Activated naive CD8-positive, alpha-beta T cell treated with anti-CD3 and anti-CD28 coated beads, Interleukin-2, amount 50 U/mL, for 24 hours (primary cell): ENCODE data around the gene LATS1.
"Not testable (repeated sequence)": the region's sequence is repeated elsewhere in the genome, so short reads cannot be mapped to it uniquely, and the experiment has no call there.

Source experiments
- ATAC-seq: fragments of 150-1000 bp; cut with Tn5 transposase; one replicate; pipeline ENCODE4 v1.10.0; 2021
- DNase-seq: peaks from one replicate; pipeline ENCODE4 v3.0.0; 2021
- H3K27ac Mint-ChIP-seq: one replicate; pipeline ENCODE4 v1.8.0; 2021; ENCODE audit warnings: mild to moderate bottlenecking, mixed read lengths
- H3K27me3 Mint-ChIP-seq: one replicate; pipeline ENCODE4 v1.8.0; 2021; ENCODE audit warnings: mixed read lengths
- H3K36me3 Mint-ChIP-seq: one replicate; pipeline ENCODE4 v1.8.0; 2021; ENCODE audit warnings: low read depth, mixed read lengths
- H3K4me1 Mint-ChIP-seq: one replicate; pipeline ENCODE4 v1.8.0; 2021; ENCODE audit warnings: mixed read lengths
- H3K4me3 Mint-ChIP-seq: one replicate; pipeline ENCODE4 v1.8.0; 2021; ENCODE audit warnings: mild to moderate bottlenecking, moderate library complexity, mixed read lengths
- H3K9me3 Mint-ChIP-seq: one replicate; pipeline ENCODE4 v1.8.0; 2021; ENCODE audit warnings: mixed read lengths

LATS1 gene

DNA sequence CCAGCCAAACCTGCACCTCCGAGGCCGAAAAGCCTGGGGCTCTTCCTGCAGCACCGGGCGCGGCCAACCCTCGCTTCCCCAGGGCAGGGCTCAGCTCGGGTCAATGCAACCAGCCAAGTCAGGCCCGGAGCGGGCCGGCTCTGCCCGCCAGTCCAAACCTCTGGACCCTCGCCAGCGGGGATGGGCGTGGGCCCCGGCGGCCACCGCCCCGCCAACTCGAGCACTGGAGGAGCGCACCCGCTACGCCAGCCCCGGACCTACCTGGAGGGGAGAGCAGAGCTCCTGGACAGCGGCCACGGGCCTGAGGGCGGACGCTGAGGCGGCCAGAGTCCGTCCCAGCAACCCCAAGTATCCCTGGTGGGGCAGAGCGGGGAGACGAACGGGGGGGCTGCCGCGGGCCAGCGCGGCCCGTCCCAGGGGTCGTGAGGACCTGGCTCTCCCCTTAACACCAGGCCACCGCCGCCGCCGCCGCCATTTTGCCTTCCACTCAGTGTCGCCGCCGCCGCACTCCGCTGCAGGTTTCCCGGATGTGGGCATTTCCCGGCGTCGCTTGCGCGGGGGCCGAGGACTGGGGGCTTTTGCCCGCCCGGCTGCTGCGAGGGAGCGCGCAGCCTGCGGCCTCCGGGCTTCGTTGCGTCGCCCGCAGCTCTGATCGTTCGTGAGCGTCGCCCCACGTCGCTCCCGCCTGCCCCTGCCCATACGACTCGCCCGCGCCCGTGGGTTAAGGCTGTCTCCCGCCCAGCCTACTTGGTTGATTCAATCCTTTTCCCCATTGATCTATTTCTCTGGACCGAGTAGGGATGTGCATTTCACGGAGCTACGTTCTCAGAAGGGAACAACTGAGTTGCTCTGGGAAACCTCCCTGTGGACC lies at the start of gene LATS1:
Gene LATS1, minus strand, starts transcription at position 514 of the 871 bp plus-strand sequence. CDS start 15,975 bp downstream, outside the sequence.
- H3K27me3 Mint-ChIP-seq: no peaks in the 10 kb centered on the region
- ATAC-seq (peak; percentile 97), DNase-seq (peak; percentile 94)
- H3K9me3 Mint-ChIP-seq: no peaks in the 10 kb centered on the region
- peak within 1 kb of the TSS; percentile 94 for H3K27ac Mint-ChIP-seq
- H3K4me1 Mint-ChIP-seq: peaks cover 37% of the 10 kb centered on the region
- peak within 1 kb of the TSS; percentile 99 for H3K4me3 Mint-ChIP-seq
- H3K36me3 Mint-ChIP-seq: peaks cover 10% of the 10 kb centered on the region

GRCh38 chr6:149766156-149766769 lies 48.4 kb upstream of the LATS1 start:
- Mint-ChIP-seq H3K9me3 (peaks cover 9% of the 10 kb centered on the region), H3K27ac (no peak overlapping the region), H3K27me3 (no peaks in the 10 kb centered on the region), H3K4me3 (no peak overlapping the region), H3K4me1 (peaks cover 17% of the 10 kb centered on the region), H3K36me3 (peaks cover 40% of the 10 kb centered on the region)
- DNase-seq (no peak), ATAC-seq (no peak)

DNA sequence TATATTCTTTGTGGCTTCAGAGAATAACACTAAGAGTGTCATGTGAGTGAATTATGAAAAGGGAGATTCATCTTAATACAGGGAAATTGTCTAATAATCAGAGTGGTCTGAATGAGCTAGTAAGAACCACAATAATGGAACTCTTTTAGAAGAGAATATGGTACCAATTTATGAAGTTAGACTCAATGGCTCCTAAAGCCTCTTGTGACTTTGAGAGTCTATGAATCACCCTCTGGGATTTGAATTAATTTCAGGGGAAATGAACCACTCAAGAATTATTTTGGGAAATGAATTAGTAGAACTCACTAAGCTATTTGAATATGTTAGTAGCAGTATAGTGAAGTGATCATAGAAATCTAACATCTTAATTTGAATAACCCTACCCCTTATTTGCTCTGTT lies 46.0 kb upstream of the LATS1 start:
- H3K36me3 Mint-ChIP-seq: peaks cover 41% of the 10 kb centered on the region
- H3K27ac Mint-ChIP-seq: no peak overlapping the region
- no peak overlapping the region for H3K4me3 Mint-ChIP-seq
- H3K9me3 Mint-ChIP-seq: peaks cover 9% of the 10 kb centered on the region
- peaks cover 17% of the 10 kb centered on the region for H3K4me1 Mint-ChIP-seq
- H3K27me3 Mint-ChIP-seq: no peaks in the 10 kb centered on the region
- no peak for DNase-seq
- ATAC-seq: no peak

DNA sequence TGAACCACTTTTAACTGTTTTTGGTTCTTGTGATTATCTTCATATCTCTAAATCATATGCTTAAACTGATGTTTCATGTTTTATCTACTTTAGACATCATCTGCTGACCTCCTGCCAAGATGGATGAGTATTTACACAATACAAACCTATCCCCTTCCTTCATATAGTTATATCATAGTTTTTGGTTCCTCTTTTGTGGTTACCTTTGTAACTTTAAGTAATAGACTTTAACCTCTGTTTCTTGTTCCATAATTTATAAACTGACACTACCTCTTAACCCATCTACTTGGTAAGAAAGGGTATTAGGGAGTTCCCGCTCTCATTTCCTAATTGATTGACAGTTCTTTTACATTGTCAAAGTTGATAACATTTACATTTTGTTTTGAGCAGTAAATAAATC lies 43.5 kb upstream of the LATS1 start:
- Mint-ChIP-seq H3K4me1 (peaks cover 15% of the 10 kb centered on the region), H3K4me3 (no peak overlapping the region), H3K27ac (no peak overlapping the region), H3K36me3 (peaks cover 30% of the 10 kb centered on the region), H3K9me3 (peaks cover 5% of the 10 kb centered on the region), H3K27me3 (no peaks in the 10 kb centered on the region)
- ATAC-seq (no peak), DNase-seq (no peak)

DNA sequence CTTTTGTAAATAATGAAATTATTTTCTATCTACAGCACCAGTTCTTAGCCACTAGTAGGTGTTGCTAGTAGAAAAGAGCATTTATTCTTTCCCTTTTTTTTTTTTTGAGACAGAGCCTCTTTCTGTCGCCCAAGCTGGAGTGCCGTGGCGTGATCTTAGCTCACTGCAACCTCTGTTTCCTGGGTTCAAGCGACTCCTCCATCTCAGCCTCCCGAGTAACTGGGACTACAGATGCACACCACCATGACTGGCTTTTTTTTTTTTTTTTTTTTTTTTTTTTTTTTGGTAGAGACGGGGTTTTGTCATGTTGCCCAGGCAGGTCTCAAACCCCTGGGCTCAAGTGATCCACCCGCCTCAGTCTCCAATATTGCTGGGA lies 38.3 kb upstream of the LATS1 start:
- DNase-seq (no peak), ATAC-seq (no peak)
- Mint-ChIP-seq H3K27ac (no peak overlapping the region), H3K4me3 (no peak overlapping the region), H3K36me3 (peaks cover 11% of the 10 kb centered on the region), H3K4me1 (peaks cover 32% of the 10 kb centered on the region), H3K9me3 (no peaks in the 10 kb centered on the region), H3K27me3 (no peaks in the 10 kb centered on the region)

- Mint-ChIP-seq H3K9me3 (no peaks in the 10 kb centered on the region), H3K4me1 (peaks cover 38% of the 10 kb centered on the region), H3K27me3 (no peaks in the 10 kb centered on the region), H3K27ac (no peak overlapping the region), H3K36me3 (peaks cover 9% of the 10 kb centered on the region), H3K4me3 (no peak overlapping the region)
- ATAC-seq: no peak
- no peak for DNase-seq
These were observed 37.7 kb upstream of the LATS1 start for GRCh38 chr6:149755300-149756260.

DNA sequence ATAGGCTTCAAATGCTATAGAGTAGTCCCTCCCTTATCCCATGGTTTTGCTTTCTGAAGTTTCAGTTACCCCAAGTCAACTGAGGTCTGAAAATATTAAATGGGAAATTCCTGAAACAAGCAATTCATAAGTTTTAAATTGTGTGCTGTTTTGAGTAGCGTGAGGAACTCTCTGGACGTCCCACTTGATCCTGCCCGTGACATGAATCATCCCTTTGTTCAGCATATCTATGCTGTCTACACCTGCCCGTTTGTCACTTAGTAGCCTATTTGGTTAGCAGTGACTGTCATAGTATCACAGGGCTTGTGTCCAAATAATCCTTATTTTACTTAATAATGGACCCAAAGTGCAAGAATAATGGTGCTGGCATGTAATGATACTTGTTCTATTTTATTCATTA lies 36.6 kb upstream of the LATS1 start:
- H3K4me3 Mint-ChIP-seq: no peak overlapping the region
- no peak overlapping the region for H3K27ac Mint-ChIP-seq
- no peaks in the 10 kb centered on the region for H3K9me3 Mint-ChIP-seq
- ATAC-seq: no peak
- H3K27me3 Mint-ChIP-seq: no peaks in the 10 kb centered on the region
- peaks cover 39% of the 10 kb centered on the region for H3K4me1 Mint-ChIP-seq
- peaks cover 2% of the 10 kb centered on the region for H3K36me3 Mint-ChIP-seq
- no peak for DNase-seq

- H3K4me1 Mint-ChIP-seq: peaks cover 44% of the 10 kb centered on the region
- not testable (repeated sequence) for DNase-seq
These were observed 35.4 kb upstream of the LATS1 start for GRCh38 chr6:149753374-149753637.

GRCh38 chr6:149752600-149753373 lies 34.9 kb upstream of the LATS1 start:
- H3K27ac Mint-ChIP-seq: no peak overlapping the region
- H3K9me3 Mint-ChIP-seq: no peaks in the 10 kb centered on the region
- DNase-seq (no peak), ATAC-seq (no peak)
- no peaks in the 10 kb centered on the region for H3K27me3 Mint-ChIP-seq
- H3K4me3 Mint-ChIP-seq: no peak overlapping the region
- H3K36me3 Mint-ChIP-seq: no peaks in the 10 kb centered on the region
- H3K4me1 Mint-ChIP-seq: peaks cover 46% of the 10 kb centered on the region

More at GRCh38 chr6:149753374-149753637, 35.4 kb upstream of the LATS1 start:
- not testable (repeated sequence) for H3K27ac Mint-ChIP-seq, ATAC-seq, H3K27me3 Mint-ChIP-seq, H3K36me3 Mint-ChIP-seq, H3K4me3 Mint-ChIP-seq, H3K9me3 Mint-ChIP-seq

GRCh38 chr6:149751920-149752319 lies 34.0 kb upstream of the LATS1 start:
- not testable (repeated sequence) for DNase-seq, H3K4me3 Mint-ChIP-seq, H3K27me3 Mint-ChIP-seq, H3K36me3 Mint-ChIP-seq, H3K27ac Mint-ChIP-seq, H3K9me3 Mint-ChIP-seq, ATAC-seq
- peaks cover 53% of the 10 kb centered on the region for H3K4me1 Mint-ChIP-seq

- no peaks in the 10 kb centered on the region for H3K27me3 Mint-ChIP-seq
- H3K36me3 Mint-ChIP-seq: no peaks in the 10 kb centered on the region
- ATAC-seq: no peak
- H3K27ac Mint-ChIP-seq: no peak overlapping the region
- peak overlapping the region; percentile 92 for H3K4me3 Mint-ChIP-seq
- no peak for DNase-seq
- no peaks in the 10 kb centered on the region for H3K9me3 Mint-ChIP-seq
- peaks cover 59% of the 10 kb centered on the region for H3K4me1 Mint-ChIP-seq
These were observed 33.3 kb upstream of the LATS1 start for GRCh38 chr6:149751239-149751638.

- peaks cover 65% of the 10 kb centered on the region for H3K4me1 Mint-ChIP-seq
- peaks cover 3% of the 10 kb centered on the region for H3K36me3 Mint-ChIP-seq
- H3K27ac Mint-ChIP-seq: peak overlapping the region; percentile 82
- H3K4me3 Mint-ChIP-seq: peak overlapping the region; percentile 92
- ATAC-seq: peak; percentile 73
- H3K27me3 Mint-ChIP-seq: no peaks in the 10 kb centered on the region
- H3K9me3 Mint-ChIP-seq: no peaks in the 10 kb centered on the region
- peak; percentile 81 for DNase-seq
These were observed 32.3 kb upstream of the LATS1 start for GRCh38 chr6:149750136-149750609.

DNA sequence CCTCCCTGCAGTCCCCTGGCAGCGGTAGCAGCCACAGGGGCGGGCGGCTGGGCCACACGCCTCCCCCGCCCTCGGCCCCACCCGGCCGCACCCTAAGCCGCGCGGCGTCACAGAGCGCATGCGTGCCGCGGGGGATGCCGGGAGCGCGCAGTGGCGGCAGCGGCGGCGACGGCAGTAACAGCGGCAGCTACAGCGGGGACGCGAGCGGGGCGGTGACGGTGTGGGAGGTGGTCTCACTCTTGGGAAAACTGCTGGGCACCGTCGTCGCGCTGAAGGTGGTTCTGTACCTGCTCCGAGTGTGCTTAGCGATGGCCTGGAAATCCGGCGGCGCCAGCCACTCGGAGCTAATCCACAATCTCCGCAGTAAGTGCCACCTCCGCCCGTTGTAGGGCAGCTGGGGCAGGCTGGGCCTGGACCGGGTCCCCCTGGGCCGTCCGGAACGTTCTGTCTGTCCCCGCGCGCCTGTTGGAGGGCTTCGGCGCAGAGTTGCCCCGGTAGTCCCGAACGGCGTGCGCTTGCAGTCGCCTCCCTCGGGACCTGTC lies 31.8 kb upstream of the LATS1 start, which contains the start of gene PCMT1:
Gene PCMT1, plus strand, starts transcription at position 148 of the 542 bp plus-strand sequence. Its CDS starts 161 bp downstream, at position 309.
- Mint-ChIP-seq H3K27ac (peak within 1 kb of the TSS; percentile 84), H3K36me3 (peaks cover 3% of the 10 kb centered on the region), H3K4me1 (peaks cover 63% of the 10 kb centered on the region), H3K4me3 (peak within 1 kb of the TSS; percentile 92), H3K9me3 (no peaks in the 10 kb centered on the region), H3K27me3 (no peaks in the 10 kb centered on the region)
- peak; percentile 78 for ATAC-seq
- peak; percentile 93 for DNase-seq
